ENCODE data around the gene BEST4.

GRCh38 chr1:44819196-44819607 is 31.2 kb upstream of the BEST4 start:
- TF ChIP-seq, protein P1, sequence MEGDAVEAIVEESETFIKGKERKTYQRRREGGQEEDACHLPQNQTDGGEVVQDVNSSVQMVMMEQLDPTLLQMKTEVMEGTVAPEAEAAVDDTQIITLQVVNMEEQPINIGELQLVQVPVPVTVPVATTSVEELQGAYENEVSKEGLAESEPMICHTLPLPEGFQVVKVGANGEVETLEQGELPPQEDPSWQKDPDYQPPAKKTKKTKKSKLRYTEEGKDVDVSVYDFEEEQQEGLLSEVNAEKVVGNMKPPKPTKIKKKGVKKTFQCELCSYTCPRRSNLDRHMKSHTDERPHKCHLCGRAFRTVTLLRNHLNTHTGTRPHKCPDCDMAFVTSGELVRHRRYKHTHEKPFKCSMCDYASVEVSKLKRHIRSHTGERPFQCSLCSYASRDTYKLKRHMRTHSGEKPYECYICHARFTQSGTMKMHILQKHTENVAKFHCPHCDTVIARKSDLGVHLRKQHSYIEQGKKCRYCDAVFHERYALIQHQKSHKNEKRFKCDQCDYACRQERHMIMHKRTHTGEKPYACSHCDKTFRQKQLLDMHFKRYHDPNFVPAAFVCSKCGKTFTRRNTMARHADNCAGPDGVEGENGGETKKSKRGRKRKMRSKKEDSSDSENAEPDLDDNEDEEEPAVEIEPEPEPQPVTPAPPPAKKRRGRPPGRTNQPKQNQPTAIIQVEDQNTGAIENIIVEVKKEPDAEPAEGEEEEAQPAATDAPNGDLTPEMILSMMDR (IDR thresholded peaks at IDR 0.05; ENCODE audit: poor library complexity): peak; percentile 4
- no peak for TF ChIP-seq EZH2 (IDR thresholded peaks at IDR 0.05; ENCODE audit: borderline replicate concordance)

All from hepatocyte (in vitro differentiated cells).